Daoy (cell line): ENCODE results near the gene TNNI3. TPM values are rescaled to one million over a fixed set of nuclear protein-coding genes. Genes with fewer than 3 reads are reported as not detected.
"Not testable (repeated sequence)": the region's sequence is repeated elsewhere in the genome, so short reads cannot be mapped to it uniquely, and the experiment has no call there.

ENCODE experiments used
- DNase-seq: peaks from one replicate; pipeline ENCODE4 v3.0.0-alpha.2; 2015; ENCODE audit warnings: low read depth
- total RNA-seq: library from RNA; depleted of rRNA; stranded (reverse); fragments of >200 nt; shearing (Covaris generic); gene quantifications from 2 replicates; pipeline ENCODE4 v1.2.3, GENCODE V29; 2014

TNNI3 gene
- total RNA-seq, 1 experiment from 2014 or later: 0.80 TPM

- DNase-seq: no peak
These were observed 15.7 kb upstream of the TNNI3 start for GRCh38 chr19:55173186-55173713.

DNA sequence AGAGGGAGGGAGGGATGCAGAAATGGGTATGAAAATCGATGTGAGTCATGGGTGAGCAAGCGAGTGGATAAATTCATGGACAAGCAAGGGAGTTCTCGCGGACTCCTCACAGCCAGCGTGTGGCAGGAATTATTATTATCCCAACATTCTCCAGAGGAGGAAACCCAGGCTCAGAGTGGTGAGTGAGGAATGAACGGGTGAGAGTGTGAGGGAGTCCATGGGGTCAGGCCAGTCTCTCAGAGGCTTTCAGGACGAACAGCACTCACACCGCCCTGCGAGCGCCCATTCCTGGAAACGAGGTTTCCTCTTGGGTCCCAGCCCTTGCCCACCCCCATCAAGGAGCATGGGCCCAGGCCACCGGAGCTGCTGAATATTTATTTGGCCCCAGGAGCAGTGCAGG, 15.2 kb upstream of the TNNI3 start:
- peak; percentile 66 for DNase-seq

DNA sequence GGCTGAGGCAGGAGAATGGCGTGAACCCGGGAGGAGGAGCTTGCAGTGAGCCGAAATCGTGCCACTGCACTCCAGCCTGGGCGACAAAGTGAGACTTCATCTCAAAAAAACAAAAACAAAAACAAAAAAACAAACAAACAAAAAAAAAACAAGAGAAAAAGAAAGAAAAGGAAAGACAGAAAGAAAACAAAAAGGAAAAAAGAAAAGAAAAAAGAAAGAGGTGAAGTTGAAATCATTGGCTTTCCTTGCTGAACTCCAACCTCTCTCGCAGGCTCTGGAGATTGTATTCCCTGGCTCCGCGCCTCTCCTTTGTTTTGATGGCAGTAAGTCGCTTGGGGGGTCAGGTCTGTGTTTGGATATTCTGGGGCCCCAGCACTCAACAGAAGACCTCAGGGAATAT, 14.8 kb upstream of the TNNI3 start:
- not testable (repeated sequence) for DNase-seq

DNA sequence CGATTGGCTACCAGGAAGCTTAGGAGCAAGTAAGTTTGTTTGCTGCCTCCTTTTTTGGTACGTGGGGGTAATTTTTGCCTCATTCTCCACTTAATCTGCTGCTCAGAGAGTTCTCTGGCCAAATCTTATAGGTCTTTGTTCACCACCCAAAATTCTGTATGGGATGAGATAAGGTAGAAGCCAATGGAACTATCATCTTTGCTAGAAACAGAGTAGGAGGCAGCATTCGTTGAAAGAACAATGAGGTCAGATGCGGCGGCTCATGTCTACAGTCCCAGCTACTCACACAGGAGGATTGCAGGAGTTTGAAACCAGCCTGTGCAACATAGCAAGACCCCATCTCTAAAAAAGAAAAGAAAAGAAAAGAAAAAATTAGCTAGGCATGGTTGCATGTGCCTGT, 13.9 kb upstream of the TNNI3 start:
- DNase-seq: no peak

GRCh38 chr19:55169136-55169535, 11.6 kb upstream of the TNNI3 start:
- no peak for DNase-seq

GRCh38 chr19:55166530-55167268, 9.2 kb upstream of the TNNI3 start, which contains the start of gene DNAAF3:
Gene DNAAF3 (minus strand): TSS chr19:55166613. CDS start chr19:55166413, 200 bp downstream.
- DNase-seq: peak; percentile 99

- peak; percentile 90 for DNase-seq
These were observed 8.5 kb upstream of the TNNI3 start for GRCh38 chr19:55165952-55166529.

- DNase-seq: no peak
These were observed 4.2 kb upstream of the TNNI3 start for GRCh38 chr19:55161571-55162322.

- DNase-seq: no peak
These were observed 3.4 kb upstream of the TNNI3 start for GRCh38 chr19:55160986-55161365.

DNA sequence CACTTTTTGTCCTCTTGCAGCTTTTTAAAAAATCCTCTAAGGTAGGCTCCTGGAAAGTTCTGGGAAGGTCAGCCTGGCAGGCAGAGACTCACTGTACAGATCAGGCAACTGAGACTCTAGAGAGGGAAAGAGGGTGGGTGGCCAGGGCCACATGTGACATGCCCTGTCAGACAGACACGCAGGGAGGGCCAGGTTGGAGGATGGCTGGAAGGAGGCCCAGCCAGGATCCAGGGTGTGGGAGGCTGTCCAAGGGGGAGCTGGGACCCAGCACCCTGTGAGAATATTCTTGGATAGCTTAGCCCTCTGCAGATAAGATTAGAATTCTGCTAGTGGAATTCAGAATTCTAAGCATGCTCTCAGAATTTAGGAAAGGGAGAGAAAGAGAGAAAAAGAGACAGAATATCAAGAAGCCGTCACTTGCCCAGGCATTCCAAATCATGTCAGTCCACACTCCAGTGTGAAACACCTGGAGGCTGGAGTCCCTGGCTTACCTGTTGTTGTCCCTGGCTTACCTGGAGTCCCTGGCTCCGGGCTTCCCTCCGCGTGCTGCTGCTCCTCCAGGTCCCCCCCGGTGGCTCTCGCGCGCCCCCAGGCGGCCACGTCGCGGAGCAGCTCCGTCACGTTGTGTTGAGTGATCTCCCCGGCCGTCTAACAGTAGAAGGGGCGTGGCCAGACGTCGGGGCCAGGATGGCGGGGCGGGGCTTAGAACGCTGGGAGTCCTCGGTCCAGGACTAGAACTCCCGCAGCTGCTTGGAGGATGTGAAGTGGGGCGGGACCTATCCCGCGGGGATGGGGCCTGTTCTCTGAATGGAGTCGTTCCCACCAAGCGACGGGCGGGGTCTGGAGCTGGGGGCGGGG, 2.8 kb upstream of the TNNI3 start:
- peak; percentile 95 for DNase-seq

DNA sequence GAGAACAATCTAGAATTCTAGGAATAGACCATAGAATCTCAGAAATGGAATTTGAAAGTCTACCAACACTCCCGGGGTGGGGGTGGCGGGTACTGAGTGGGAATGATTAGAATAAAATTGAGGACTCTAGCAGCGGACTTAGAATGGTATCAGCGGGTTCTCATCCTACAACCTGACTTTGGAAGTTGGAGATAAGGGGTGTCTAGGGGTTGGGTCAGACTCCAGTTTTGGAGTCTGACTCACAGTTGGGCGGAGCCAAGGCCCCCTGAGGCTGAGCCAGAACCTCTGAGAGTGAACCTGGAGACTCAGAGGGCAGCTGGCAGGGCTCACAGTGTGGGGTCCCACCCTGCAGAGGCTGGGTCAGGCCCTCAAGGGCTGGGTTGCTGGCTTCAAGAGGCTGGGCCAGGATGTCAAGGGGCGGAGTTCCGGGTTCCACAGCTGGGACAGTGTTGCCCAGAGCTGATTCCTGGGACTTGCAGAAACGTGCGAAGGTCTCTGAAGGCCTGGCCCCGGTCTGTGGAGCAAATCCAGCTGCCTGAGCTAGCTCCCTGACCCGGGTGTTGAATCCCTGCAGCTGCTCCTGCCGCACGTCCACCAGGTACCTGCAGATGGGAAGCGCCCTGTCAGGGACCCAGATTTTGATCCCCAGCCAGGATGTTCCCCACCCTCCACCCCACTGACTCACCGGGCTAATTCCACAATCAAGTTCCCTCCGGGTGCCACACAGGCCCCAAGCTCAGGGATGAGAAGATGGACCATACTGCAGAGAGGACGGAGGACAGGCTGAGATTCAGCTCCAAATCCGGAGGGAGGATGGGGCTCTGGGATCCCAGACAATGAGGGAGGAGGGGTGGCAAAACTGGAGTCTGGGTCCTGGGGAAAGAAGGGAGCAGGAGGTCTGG, 1.6 kb upstream of the TNNI3 start:
- peak; percentile 92 for DNase-seq

DNA sequence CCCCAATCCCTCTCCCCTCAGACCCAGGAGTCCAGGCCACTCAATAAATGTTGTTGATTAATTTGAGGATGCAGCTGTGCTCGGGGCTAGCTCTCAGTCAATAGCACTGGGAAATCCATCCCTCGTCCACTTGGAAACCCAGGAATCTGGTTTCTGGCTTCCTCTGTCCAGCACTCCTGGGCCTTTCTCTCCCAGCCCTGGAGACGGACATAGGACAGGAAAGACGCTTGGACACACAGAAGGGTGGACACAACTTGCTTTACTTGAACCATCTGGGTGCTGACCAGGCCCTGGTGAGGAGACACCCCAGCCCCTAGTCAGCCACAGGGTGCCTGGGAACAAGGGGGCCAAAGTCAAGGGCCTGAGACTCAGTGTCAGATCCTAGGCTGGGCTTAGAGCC, 891 bp upstream of the TNNI3 start:
- DNase-seq: no peak

DNA sequence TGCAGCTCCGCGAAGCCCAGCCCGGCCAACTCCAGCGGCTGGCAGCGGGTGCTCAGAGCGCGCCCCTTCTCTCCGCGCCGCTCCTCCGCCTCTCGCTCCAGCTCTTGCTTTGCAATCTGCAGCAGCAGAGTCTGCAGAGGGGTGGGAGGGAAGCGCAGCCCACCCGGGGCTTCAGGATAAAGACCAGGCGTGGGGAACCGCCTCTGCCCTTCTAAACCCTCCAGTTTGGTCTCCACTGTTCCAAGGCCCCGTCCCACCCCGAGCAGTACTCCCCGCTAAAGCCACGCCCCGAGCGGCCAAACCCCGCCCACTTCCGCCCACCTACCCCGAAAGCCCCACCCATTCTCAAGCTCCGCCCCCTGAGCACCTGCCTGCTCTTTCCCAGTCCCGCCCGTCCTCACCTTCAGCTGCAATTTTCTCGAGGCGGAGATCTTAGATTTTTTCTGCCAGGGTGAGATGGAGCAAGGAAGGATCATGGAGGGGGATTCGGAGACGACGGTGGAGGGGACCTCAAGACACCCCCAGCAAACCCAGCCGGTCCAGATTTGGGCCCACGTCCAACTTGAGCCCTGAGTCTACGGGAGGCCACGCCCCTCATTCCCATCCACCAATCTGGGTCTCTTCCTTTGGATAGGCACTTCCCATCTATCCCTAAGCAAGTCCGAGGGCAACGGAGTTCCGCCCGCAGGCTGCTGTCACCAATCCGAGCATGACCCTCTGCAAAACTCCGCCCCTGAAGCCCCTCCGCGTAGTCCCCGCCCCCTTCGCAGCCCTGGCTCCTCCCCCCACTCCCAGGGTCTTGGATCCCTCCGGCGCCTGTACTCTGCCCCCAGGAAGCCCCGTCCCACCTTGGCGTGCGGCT, 1.1 kb downstream of the TNNI3 start:
- peak; percentile 63 for DNase-seq

- not testable (repeated sequence) for DNase-seq
These were observed 1.7 kb downstream of the TNNI3 start for GRCh38 chr19:55155784-55156183.

DNA sequence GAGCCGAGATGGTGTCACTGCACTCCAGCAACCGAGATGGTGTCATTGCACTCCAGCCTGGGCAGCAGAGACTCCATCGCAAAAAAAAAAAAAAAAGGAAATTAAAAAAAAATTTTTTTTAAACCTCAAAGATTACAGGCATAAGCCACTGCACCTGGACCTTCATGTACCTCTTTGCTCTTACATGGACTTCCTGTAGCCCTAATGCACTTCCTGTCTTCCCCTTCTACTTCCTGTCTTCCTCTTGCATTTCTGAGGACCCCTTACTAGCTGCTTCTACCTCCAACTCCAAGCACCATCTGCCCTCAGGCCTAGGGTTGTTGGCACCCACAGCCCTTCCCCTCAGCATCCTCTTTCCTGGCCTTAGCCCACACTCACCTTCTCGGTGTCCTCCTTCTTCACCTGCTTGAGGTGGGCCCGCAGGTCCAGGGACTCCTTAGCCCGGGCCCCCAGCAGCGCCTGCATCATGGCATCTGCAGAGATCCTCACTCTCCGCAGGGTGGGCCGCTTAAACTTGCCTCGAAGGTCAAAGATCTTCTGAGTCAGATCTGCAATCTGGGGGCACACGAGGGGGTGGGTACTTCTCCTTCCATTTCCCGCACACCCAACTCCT, 3.8 kb downstream of the TNNI3 start:
- no peak for DNase-seq

DNA sequence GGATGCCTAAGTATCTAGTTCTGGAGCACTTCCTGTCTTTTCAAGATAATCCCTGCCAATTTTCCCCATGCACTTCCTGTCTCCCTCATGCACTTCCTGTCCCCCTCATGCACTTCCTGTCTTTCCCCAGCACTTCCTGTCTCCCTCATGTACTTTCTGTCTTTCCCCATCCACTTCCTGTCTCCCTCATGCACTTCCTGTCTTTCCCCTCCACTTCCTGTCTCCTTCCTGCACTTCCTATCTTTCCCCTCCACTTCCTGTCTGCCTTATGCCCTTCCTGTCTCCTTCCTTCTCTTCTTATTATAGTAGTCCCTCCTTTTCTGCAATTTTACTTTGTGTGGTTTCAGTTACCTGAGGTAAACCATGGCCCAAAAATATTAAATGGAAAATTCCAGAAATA, 5.5 kb downstream of the TNNI3 start:
- DNase-seq: no peak

- no peak for DNase-seq
These were observed 8.2 kb downstream of the TNNI3 start, which contains the start of gene TNNT1 for GRCh38 chr19:55149078-55150003. Gene TNNT1 (minus strand): TSS chr19:55149206. CDS start chr19:55147157, 2,049 bp downstream.
